Activated naive CD4-positive, alpha-beta T cell treated with anti-CD3 and anti-CD28 coated beads, Interleukin-2, amount 50 U/mL, for 24 hours (primary cell): ENCODE measurements around the gene RBM12.
"Not testable (repeated sequence)": the region's sequence is repeated elsewhere in the genome, so short reads cannot be mapped to it uniquely, and the experiment has no call there.

Source experiments
- H3K27ac Mint-ChIP-seq: one replicate; pipeline ENCODE4 v1.8.0; 2021; ENCODE audit warnings: mild to moderate bottlenecking, mixed read lengths
- H3K27me3 Mint-ChIP-seq: one replicate; pipeline ENCODE4 v1.8.0; 2021; ENCODE audit warnings: mixed read lengths
- H3K36me3 Mint-ChIP-seq: one replicate; pipeline ENCODE4 v1.8.0; 2021; ENCODE audit warnings: mixed read lengths
- H3K4me1 Mint-ChIP-seq: one replicate; pipeline ENCODE4 v1.8.0; 2021; ENCODE audit warnings: mixed read lengths
- H3K4me3 Mint-ChIP-seq: one replicate; pipeline ENCODE4 v1.8.0; 2021; ENCODE audit warnings: mild to moderate bottlenecking, mixed read lengths
- H3K9me3 Mint-ChIP-seq: one replicate; pipeline ENCODE4 v1.8.0; 2021; ENCODE audit warnings: mixed read lengths

The RBM12 gene

DNA sequence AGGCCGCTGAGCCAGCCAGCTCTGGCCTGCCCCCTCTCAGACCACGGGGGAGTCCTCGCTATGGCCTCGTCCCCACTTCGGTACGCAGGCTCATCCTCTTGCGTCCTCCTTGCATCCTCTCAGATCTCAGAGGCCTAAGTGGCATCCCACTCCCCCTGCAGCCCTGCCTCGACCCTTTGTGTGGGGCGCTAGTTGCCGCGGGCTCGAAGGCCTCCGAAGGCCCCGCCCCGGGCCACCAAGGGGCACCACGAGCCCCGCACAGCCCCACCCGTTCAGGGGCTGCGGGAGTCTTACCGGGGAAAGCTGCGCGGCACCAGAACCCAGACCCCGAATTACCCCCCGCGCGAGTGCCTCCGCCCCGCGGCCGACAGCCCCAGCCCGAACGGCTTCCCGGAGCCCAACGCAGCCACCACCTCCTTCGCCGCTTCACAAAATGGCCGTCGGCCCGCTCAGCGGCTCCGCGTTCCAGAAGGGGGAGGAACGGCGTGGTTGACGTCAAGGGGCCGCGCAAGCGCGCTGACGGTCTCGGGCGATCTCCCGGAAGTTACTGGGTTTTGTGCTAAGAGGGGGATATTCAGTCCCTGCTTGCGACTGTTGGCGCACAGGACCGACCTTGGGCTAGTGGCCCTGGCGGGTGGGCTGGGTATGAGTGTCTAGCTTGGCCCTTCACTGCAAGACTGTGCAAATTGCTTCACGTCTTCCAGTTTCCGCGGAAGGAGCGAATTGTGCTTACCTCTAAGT lies at the start of gene RBM12, which contains the start of gene CPNE1:
RBM12 (minus strand) TSS at position 435 of the 741 bp plus-strand sequence. CDS start 9,578 bp downstream, outside the sequence.
CPNE1 (minus strand) TSS at position 435 of the 741 bp plus-strand sequence. CDS start 31,977 bp downstream, outside the sequence.
- Mint-ChIP-seq H3K27ac (peak within 1 kb of the TSS; percentile 100), H3K9me3 (no peaks in the 10 kb centered on the region), H3K27me3 (no peaks in the 10 kb centered on the region), H3K4me3 (peak within 1 kb of the TSS; percentile 93), H3K4me1 (peaks cover 44% of the 10 kb centered on the region), H3K36me3 (peaks cover 11% of the 10 kb centered on the region)

DNA sequence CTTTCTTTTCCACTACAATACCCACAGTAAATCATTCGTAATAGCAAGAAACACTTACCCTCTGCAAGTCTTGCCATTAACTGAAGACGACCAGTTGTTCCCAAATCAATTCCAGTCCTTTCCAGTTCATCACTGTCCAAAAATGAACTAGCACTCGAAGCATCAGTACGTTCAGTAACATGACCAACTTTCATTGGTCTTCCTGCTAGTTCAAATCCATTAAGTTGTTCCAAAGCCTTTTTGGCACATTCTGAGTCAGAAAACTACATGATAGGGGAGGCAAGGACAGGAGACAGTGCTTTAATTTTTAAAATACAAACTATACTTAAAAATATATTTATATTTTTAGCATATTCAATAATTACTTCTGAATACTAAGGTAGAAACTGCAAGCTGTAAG lies 49.4 kb upstream of the RBM12 start:
- Mint-ChIP-seq H3K36me3 (peaks cover 11% of the 10 kb centered on the region), H3K27me3 (no peaks in the 10 kb centered on the region), H3K27ac (no peak overlapping the region), H3K9me3 (no peaks in the 10 kb centered on the region), H3K4me1 (peaks cover 69% of the 10 kb centered on the region), H3K4me3 (no peak overlapping the region)

GRCh38 chr20:35713120-35713519 lies 48.4 kb upstream of the RBM12 start:
- not testable (repeated sequence) for H3K9me3 Mint-ChIP-seq, H3K27me3 Mint-ChIP-seq, H3K4me3 Mint-ChIP-seq
- H3K4me1 Mint-ChIP-seq = peaks cover 72% of the 10 kb centered on the region
- peak overlapping the region; percentile 74 for H3K27ac Mint-ChIP-seq
- peaks cover 11% of the 10 kb centered on the region for H3K36me3 Mint-ChIP-seq

DNA sequence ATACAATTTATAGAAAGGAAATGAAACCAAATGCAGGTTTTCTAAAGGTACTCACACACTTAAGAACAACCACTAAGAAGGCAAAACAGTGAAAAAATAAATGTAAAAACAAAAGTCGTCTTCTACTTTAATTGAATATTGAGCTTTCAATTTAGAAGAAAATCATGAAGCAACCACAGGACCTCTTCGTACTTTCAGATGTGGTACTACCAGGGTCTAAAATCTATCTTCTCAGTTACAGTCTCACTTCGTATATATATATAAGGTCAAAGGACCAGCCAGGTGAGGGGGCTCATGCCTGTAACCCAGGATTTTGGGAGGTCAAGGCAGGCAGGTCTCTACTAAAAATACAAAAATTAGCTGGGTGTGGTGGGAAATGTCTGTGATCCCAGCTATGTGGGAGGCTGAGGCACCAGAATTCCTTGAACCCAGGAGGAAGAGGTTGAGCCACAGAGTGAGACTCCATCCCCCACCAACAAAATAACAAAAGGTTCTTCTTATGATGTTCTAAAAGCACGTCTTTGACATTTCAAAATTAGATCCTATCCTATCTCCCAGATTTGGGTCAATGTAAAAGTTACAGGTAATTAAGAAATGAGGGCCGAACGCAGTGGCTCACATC lies 47.0 kb upstream of the RBM12 start:
- H3K36me3 Mint-ChIP-seq = peaks cover 9% of the 10 kb centered on the region
- peak overlapping the region; percentile 83 for H3K27ac Mint-ChIP-seq
- peak overlapping the region; percentile 62 for H3K4me3 Mint-ChIP-seq
- H3K4me1 Mint-ChIP-seq = peaks cover 64% of the 10 kb centered on the region
- no peaks in the 10 kb centered on the region for H3K9me3 Mint-ChIP-seq
- no peaks in the 10 kb centered on the region for H3K27me3 Mint-ChIP-seq

GRCh38 chr20:35710884-35711587 lies 46.3 kb upstream of the RBM12 start:
- peaks cover 6% of the 10 kb centered on the region for H3K36me3 Mint-ChIP-seq
- peaks cover 60% of the 10 kb centered on the region for H3K4me1 Mint-ChIP-seq
- peak overlapping the region; percentile 83 for H3K27ac Mint-ChIP-seq
- H3K4me3 Mint-ChIP-seq = peak overlapping the region; percentile 62
- H3K27me3 Mint-ChIP-seq = no peaks in the 10 kb centered on the region
- H3K9me3 Mint-ChIP-seq = no peaks in the 10 kb centered on the region

DNA sequence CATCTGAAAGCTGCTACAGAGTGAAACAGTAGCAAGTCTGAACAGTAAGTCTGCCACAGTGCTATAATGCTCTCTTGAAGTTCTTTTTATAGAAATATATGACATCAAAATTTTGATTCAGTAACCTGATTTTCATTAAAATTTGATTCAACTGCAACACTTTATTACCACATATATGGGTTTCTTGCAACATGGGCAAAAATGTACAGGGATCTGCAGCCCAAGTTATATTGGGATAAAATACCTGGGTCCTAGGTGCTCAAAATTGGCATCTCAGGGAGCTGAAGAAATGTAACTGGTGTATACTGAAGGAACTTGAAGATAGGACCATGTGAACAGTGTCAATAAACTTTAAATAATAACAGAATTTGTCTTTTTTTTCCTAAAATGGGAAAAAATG lies 45.3 kb upstream of the RBM12 start:
- H3K27ac Mint-ChIP-seq = no peak overlapping the region
- no peaks in the 10 kb centered on the region for H3K9me3 Mint-ChIP-seq
- H3K4me1 Mint-ChIP-seq = peaks cover 52% of the 10 kb centered on the region
- H3K4me3 Mint-ChIP-seq = no peak overlapping the region
- no peaks in the 10 kb centered on the region for H3K27me3 Mint-ChIP-seq
- peaks cover 3% of the 10 kb centered on the region for H3K36me3 Mint-ChIP-seq

- peaks cover 54% of the 10 kb centered on the region for H3K4me1 Mint-ChIP-seq
- H3K27ac Mint-ChIP-seq = peak overlapping the region; percentile 79
- H3K4me3 Mint-ChIP-seq = no peak overlapping the region
- no peaks in the 10 kb centered on the region for H3K9me3 Mint-ChIP-seq
- H3K36me3 Mint-ChIP-seq = peaks cover 6% of the 10 kb centered on the region
- no peaks in the 10 kb centered on the region for H3K27me3 Mint-ChIP-seq
These were observed 44.6 kb upstream of the RBM12 start for GRCh38 chr20:35709259-35709658.

GRCh38 chr20:35708502-35708901 lies 43.8 kb upstream of the RBM12 start:
- no peak overlapping the region for H3K4me3 Mint-ChIP-seq
- H3K9me3 Mint-ChIP-seq = no peaks in the 10 kb centered on the region
- peaks cover 52% of the 10 kb centered on the region for H3K4me1 Mint-ChIP-seq
- H3K27ac Mint-ChIP-seq = peak overlapping the region; percentile 79
- H3K36me3 Mint-ChIP-seq = peaks cover 9% of the 10 kb centered on the region
- no peaks in the 10 kb centered on the region for H3K27me3 Mint-ChIP-seq

DNA sequence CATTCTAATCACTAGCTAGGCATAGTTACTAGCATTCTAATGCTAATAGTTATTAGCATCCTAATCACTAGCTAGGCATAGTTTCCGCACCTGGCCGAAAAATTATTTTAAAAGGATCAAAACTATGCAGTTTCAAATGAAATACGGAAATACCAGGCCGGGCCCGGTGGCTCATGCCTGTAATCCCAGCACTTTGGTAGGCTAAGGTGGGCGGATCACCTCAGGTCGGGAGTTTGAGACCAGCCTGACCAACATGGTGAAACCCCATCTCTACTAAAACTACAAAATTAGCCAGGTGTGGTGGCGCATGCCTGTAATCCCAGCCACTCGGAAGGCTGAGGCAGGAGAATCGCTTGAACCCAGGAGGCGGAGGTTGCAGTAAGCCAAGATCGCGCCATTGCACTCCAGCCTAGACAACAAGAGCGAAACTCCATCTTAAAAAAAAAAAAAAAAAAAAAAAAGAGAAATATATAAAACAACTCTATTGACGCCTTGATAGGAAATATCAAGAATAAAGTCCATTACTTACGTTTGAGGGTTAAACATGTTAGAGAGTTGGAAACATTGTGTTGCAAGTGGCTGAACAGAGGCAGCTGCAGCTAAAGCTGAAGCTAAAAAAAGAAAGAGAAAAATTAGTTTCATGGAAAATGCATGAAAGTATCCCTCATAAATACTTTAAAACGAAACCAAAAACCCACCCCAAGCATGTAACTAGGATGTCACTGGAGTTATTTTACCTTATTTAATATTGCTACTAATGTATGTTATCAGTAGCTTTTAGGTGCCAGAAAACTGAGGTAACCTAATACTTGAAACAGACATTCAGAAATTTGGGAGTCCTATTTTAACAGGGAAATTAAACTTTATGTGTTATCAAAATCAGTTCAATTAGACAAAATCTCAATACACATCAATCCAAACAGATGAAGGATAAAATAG lies 42.2 kb upstream of the RBM12 start:
- not testable (repeated sequence) for H3K27me3 Mint-ChIP-seq, H3K9me3 Mint-ChIP-seq, H3K4me3 Mint-ChIP-seq
- Mint-ChIP-seq H3K27ac (peak overlapping the region; percentile 55), H3K36me3 (peaks cover 11% of the 10 kb centered on the region), H3K4me1 (peaks cover 52% of the 10 kb centered on the region)

DNA sequence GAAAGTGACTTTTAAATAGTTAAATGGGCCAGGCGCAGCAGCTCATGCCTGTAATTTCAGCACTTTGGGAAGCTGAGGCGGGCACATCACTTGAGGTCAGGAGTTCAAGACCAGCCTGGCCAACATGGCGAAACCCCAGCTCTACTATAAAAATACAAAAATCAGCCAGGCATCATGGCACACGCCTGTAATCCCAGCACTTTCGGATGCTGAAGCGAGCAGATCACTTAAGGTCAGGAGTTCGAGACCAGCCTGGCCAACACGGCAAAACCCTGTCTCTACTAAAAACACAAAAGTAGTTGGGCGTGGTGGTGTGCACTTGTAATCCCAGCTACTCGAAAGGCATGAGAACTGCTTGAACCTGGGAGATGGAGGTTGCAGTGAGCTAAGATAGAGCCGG lies 41.2 kb upstream of the RBM12 start:
- peaks cover 12% of the 10 kb centered on the region for H3K36me3 Mint-ChIP-seq
- H3K27ac Mint-ChIP-seq, H3K9me3 Mint-ChIP-seq, H3K27me3 Mint-ChIP-seq, H3K4me3 Mint-ChIP-seq: not testable (repeated sequence)
- H3K4me1 Mint-ChIP-seq = peaks cover 46% of the 10 kb centered on the region

DNA sequence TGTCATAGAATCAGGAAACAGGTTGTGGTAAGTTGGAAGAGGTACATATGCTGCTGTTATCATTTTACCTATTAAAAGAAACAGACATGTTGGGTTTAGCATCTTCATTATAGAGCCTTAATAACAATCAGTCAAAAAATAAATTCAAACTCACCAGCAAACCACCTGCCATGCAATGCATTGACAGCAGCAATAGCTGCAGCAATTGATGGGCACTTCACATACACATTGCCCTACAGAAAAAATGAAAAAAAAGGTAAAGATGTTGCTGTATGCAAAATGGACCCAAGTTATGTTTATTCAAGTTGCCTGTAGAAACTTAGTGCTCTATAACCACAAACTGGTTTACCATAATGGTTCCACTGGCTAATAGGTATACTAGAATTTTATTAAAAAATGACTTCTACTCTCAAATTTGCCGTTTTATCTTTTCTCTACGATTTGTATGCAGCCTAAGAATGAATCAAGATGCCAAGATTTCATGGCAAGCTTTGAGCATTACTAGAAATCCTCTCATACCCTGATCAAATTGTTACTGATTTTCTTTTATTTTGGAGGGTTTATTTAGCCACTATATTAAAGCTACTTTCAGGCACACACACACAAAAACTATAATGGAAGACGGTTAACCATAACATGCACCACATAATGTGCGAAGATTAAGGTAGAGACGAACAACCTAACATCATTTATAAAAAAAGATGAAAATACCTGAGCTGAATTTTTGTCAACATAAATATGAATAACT lies 40.0 kb upstream of the RBM12 start:
- Mint-ChIP-seq H3K9me3 (no peaks in the 10 kb centered on the region), H3K27ac (peak overlapping the region; percentile 21), H3K36me3 (peaks cover 11% of the 10 kb centered on the region), H3K4me3 (no peak overlapping the region), H3K27me3 (no peaks in the 10 kb centered on the region), H3K4me1 (peaks cover 46% of the 10 kb centered on the region)

DNA sequence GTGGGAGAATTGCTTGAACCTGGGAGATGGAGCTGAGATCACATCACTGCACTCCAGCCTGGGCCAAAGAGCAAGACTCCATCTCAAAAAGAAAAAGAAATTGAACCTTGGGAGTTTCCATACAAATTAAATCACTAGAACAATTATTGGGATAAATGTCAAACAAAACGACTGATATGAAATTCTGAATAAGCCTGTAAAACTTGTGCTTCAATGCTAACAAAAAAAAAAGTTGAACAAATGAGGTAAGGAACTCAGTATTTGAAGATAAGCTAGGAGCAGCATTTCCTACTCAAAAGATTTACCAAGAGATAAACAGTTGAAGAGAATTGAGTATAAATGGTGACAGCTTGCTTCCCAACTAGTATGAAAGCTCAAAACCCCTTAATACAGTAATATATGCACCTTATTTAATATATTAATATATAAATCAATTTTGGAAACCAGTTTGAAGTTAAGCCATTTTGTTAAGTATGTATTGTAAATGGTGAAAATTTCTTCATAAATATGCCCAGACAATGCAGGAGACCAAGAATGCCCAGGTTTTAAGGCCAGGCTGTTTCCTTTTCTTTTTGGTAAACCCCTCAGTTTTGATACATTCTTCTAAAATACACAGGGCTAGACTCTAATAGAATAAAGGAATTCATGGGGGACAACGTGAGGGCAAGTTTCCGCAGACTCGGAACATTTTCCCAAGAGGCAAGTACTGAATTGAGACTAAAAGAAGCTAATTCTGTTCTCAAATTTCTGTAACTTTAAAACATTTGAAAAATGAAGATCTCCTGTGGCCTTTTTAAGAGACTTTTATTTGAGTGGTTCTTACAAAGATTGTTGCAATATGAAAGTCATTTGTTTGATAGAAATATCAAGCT lies 38.4 kb upstream of the RBM12 start:
- Mint-ChIP-seq H3K4me3 (no peak overlapping the region), H3K4me1 (peaks cover 42% of the 10 kb centered on the region), H3K36me3 (peaks cover 13% of the 10 kb centered on the region), H3K27me3 (no peaks in the 10 kb centered on the region), H3K27ac (peak overlapping the region; percentile 79), H3K9me3 (no peaks in the 10 kb centered on the region)

GRCh38 chr20:35702051-35702823 lies 37.5 kb upstream of the RBM12 start:
- peak overlapping the region; percentile 15 for H3K4me3 Mint-ChIP-seq
- peaks cover 13% of the 10 kb centered on the region for H3K36me3 Mint-ChIP-seq
- peaks cover 50% of the 10 kb centered on the region for H3K4me1 Mint-ChIP-seq
- H3K27me3 Mint-ChIP-seq = no peaks in the 10 kb centered on the region
- H3K9me3 Mint-ChIP-seq = no peaks in the 10 kb centered on the region
- peak overlapping the region; percentile 55 for H3K27ac Mint-ChIP-seq
